ENCODE measurements around the gene PALD1. TPM values are rescaled to one million over a fixed set of nuclear protein-coding genes. Genes with fewer than 3 reads are reported as not detected.

Gene PALD1
- polyA plus RNA-seq, 2 of the 4 experiments (the other 2 are of a cell fraction): 3.6 to 5.5 TPM

GRCh38 chr10:70593513-70593890 lies 114.9 kb downstream of the PALD1 start:
- Histone ChIP-seq H3K9me3 (no peaks in the 10 kb centered on the region), H3K4me3 (no peak overlapping the region), H3K4me2 (no peak overlapping the region), H3K27ac (no peak overlapping the region), H3K4me1 (no peaks in the 10 kb centered on the region)
- FAIRE-seq (no peak), DNase-seq (ENCODE audit: low read depth in 1 of 2, low spot score in 1 of 2) (no peak), ATAC-seq (no peak)
- ChIA-PET POLR2A (no interaction called here), CTCF (no interaction called here)
- 57% methylated on average over 7 of the region's 7 CpGs for WGBS (ENCODE audit: missing lambda C conversion rate)
- TF ChIP-seq ZC3H11A (IDR thresholded peaks at IDR 0.05) (no peak), NPAS2 (CRISPR knock-in tag; IDR thresholded peaks at IDR 0.05; ENCODE audit: borderline replicate concordance) (no peak), TFCP2L1 (CRISPR knock-in tag; IDR thresholded peaks at IDR 0.05) (no peak), RNF2 (IDR thresholded peaks at IDR 0.05; ENCODE audit: borderline replicate concordance, low read depth) (no peak), POLR2AphosphoS2 (conservative IDR thresholded peaks at IDR 0.05; ENCODE audit: low read length) (no peak), KDM1A (IDR thresholded peaks at IDR 0.05; ENCODE audit: low read depth) (no peak), ATOH8 (CRISPR knock-in tag; IDR thresholded peaks at IDR 0.05; ENCODE audit: low read depth) (no peak), MAX (IDR thresholded peaks at IDR 0.05) (no peak), EHF (CRISPR knock-in tag; IDR thresholded peaks at IDR 0.05) (no peak), NFE2L2 (conservative IDR thresholded peaks at IDR 0.05; ENCODE audit: low read length) (no peak), HEYL (CRISPR knock-in tag; IDR thresholded peaks at IDR 0.05) (no peak), E2F6 (IDR thresholded peaks at IDR 0.05; ENCODE audit: borderline replicate concordance, low read depth) (no peak), HMGXB4 (CRISPR knock-in tag; IDR thresholded peaks at IDR 0.05; ENCODE audit: borderline replicate concordance) (no peak), CTCF (IDR thresholded peaks at IDR 0.05) (no peak), SREBF2 (IDR thresholded peaks at IDR 0.05) (no peak)

- Histone ChIP-seq H3K4me2 (no peak overlapping the region), H3K27ac (no peak overlapping the region)
- FAIRE-seq: no peak
Measured at GRCh38 chr10:70594161-70594560, 115.6 kb downstream of the PALD1 start.

More at GRCh38 chr10:70594161-70594560, 115.6 kb downstream of the PALD1 start:
- DNase-seq (ENCODE audit: low read depth in 1 of 2, low spot score in 1 of 2) (no peak), ATAC-seq (no peak)
- H3K4me1 ChIP-seq: no peaks in the 10 kb centered on the region
- H3K9me3 ChIP-seq: no peaks in the 10 kb centered on the region
- POLR2A ChIA-PET: no interaction called here
- TF ChIP-seq PBX3 (IDR thresholded peaks at IDR 0.05) (no peak), HEYL (CRISPR knock-in tag; IDR thresholded peaks at IDR 0.05) (no peak), HOXA7 (CRISPR knock-in tag; IDR thresholded peaks at IDR 0.05) (no peak), ATOH8 (CRISPR knock-in tag; IDR thresholded peaks at IDR 0.05; ENCODE audit: low read depth) (no peak), ZNF302 (CRISPR knock-in tag; IDR thresholded peaks at IDR 0.05) (no peak), RNF2 (IDR thresholded peaks at IDR 0.05; ENCODE audit: borderline replicate concordance, low read depth) (no peak), USF2 (IDR thresholded peaks at IDR 0.05) (no peak), BHLHE40 (IDR thresholded peaks at IDR 0.05; ENCODE audit: low read depth, low read length) (no peak), RCOR1 (IDR thresholded peaks at IDR 0.05; ENCODE audit: low read depth, low read length) (no peak), ELK1 (IDR thresholded peaks at IDR 0.05; ENCODE audit: low read depth, low read length) (no peak), CHD4 (IDR thresholded peaks at IDR 0.05; ENCODE audit: borderline replicate concordance) (no peak), HOXB13 (CRISPR knock-in tag; IDR thresholded peaks at IDR 0.05; ENCODE audit: low read depth) (no peak), SMC3 (IDR thresholded peaks at IDR 0.05) (no peak)
- CTCF ChIA-PET: no interaction called here
- 76% methylated on average over 3 of the region's 3 CpGs for WGBS (ENCODE audit: missing lambda C conversion rate)
- H3K4me3 ChIP-seq: no peak overlapping the region

Data from A549 (cell line).